ENCODE measurements around the gene SETD2.
"Not testable (repeated sequence)": the region's sequence is repeated elsewhere in the genome, so short reads cannot be mapped to it uniquely, and the experiment has no call there.

The SETD2 gene

GRCh38 chr3:47197287-47197686, 33.4 kb upstream of the SETD2 start:
- H3K9ac ChIP-seq = no peak overlapping the region
- no peak overlapping the region for H3K4me3 ChIP-seq (IDR thresholded peaks at IDR 0.05; ENCODE audit: insufficient read depth, low read depth, low read length)
- H4K20me1 ChIP-seq (ENCODE audit: insufficient read depth) = no peaks in the 10 kb centered on the region
- TF ChIP-seq CTCF (conservative IDR thresholded peaks at IDR 0.05; ENCODE audit: low read depth, low read length) = no peak
- H3K27me3 ChIP-seq (ENCODE audit: insufficient read depth, low read depth) = no peaks in the 10 kb centered on the region
- H3K79me2 ChIP-seq (ENCODE audit: insufficient read depth, low read depth) = no peaks in the 10 kb centered on the region
- no peaks in the 10 kb centered on the region for H3K36me3 ChIP-seq (ENCODE audit: insufficient read depth)
- no peak overlapping the region for H3K4me2 ChIP-seq
- no peaks in the 10 kb centered on the region for H3K4me1 ChIP-seq (ENCODE audit: low read depth, poor library complexity, severe bottlenecking)
- H3K27ac ChIP-seq = no peak overlapping the region
- H2AFZ ChIP-seq (ENCODE audit: low read depth) = no peak overlapping the region

- Histone ChIP-seq H2AFZ (ENCODE audit: low read depth) (no peak overlapping the region), H3K4me3 (IDR thresholded peaks at IDR 0.05; ENCODE audit: insufficient read depth, low read depth, low read length) (no peak overlapping the region), H3K27me3 (ENCODE audit: insufficient read depth, low read depth) (no peaks in the 10 kb centered on the region), H3K27ac (no peak overlapping the region), H3K9ac (no peak overlapping the region), H3K79me2 (ENCODE audit: insufficient read depth, low read depth) (no peaks in the 10 kb centered on the region), H3K4me2 (no peak overlapping the region), H4K20me1 (ENCODE audit: insufficient read depth) (no peaks in the 10 kb centered on the region), H3K36me3 (ENCODE audit: insufficient read depth) (no peaks in the 10 kb centered on the region), H3K4me1 (ENCODE audit: low read depth, poor library complexity, severe bottlenecking) (no peaks in the 10 kb centered on the region)
- TF ChIP-seq CTCF (conservative IDR thresholded peaks at IDR 0.05; ENCODE audit: low read depth, low read length) = no peak
Measured at GRCh38 chr3:47194994-47195393, 31.1 kb upstream of the SETD2 start.

GRCh38 chr3:47193871-47194859, 30.3 kb upstream of the SETD2 start:
- Histone ChIP-seq H3K4me2 (no peak overlapping the region), H3K79me2 (ENCODE audit: insufficient read depth, low read depth) (no peaks in the 10 kb centered on the region), H3K4me1 (ENCODE audit: low read depth, poor library complexity, severe bottlenecking) (no peaks in the 10 kb centered on the region), H3K27me3 (ENCODE audit: insufficient read depth, low read depth) (no peaks in the 10 kb centered on the region), H3K4me3 (IDR thresholded peaks at IDR 0.05; ENCODE audit: insufficient read depth, low read depth, low read length) (no peak overlapping the region), H3K36me3 (ENCODE audit: insufficient read depth) (no peaks in the 10 kb centered on the region), H2AFZ (ENCODE audit: low read depth) (no peak overlapping the region), H4K20me1 (ENCODE audit: insufficient read depth) (no peaks in the 10 kb centered on the region), H3K9ac (no peak overlapping the region), H3K27ac (no peak overlapping the region)
- no peak for TF ChIP-seq CTCF (conservative IDR thresholded peaks at IDR 0.05; ENCODE audit: low read depth, low read length)

- H3K4me3 ChIP-seq (IDR thresholded peaks at IDR 0.05; ENCODE audit: insufficient read depth, low read depth, low read length) = no peak overlapping the region
- no peak overlapping the region for H3K27ac ChIP-seq
- H3K27me3 ChIP-seq (ENCODE audit: insufficient read depth, low read depth) = no peaks in the 10 kb centered on the region
- no peak overlapping the region for H2AFZ ChIP-seq (ENCODE audit: low read depth)
- no peaks in the 10 kb centered on the region for H3K79me2 ChIP-seq (ENCODE audit: insufficient read depth, low read depth)
- no peaks in the 10 kb centered on the region for H4K20me1 ChIP-seq (ENCODE audit: insufficient read depth)
- no peak overlapping the region for H3K4me2 ChIP-seq
- TF ChIP-seq CTCF (conservative IDR thresholded peaks at IDR 0.05; ENCODE audit: low read depth, low read length) = no peak
- H3K9ac ChIP-seq = no peak overlapping the region
- H3K4me1 ChIP-seq (ENCODE audit: low read depth, poor library complexity, severe bottlenecking) = no peaks in the 10 kb centered on the region
- no peaks in the 10 kb centered on the region for H3K36me3 ChIP-seq (ENCODE audit: insufficient read depth)
Measured at GRCh38 chr3:47186285-47186684, 22.4 kb upstream of the SETD2 start.

GRCh38 chr3:47181685-47182084, 17.8 kb upstream of the SETD2 start:
- not testable (repeated sequence) for H3K36me3 ChIP-seq (ENCODE audit: insufficient read depth); H4K20me1 ChIP-seq (ENCODE audit: insufficient read depth); H3K27ac ChIP-seq; H3K4me1 ChIP-seq (ENCODE audit: low read depth, poor library complexity, severe bottlenecking); H3K9ac ChIP-seq; H3K4me2 ChIP-seq; H3K27me3 ChIP-seq (ENCODE audit: insufficient read depth, low read depth); H2AFZ ChIP-seq (ENCODE audit: low read depth); H3K4me3 ChIP-seq (IDR thresholded peaks at IDR 0.05; ENCODE audit: insufficient read depth, low read depth, low read length); H3K79me2 ChIP-seq (ENCODE audit: insufficient read depth, low read depth)

- peaks cover 17% of the 10 kb centered on the region for H3K4me1 ChIP-seq (ENCODE audit: low read depth, poor library complexity, severe bottlenecking)
- not testable (repeated sequence) for H3K4me3 ChIP-seq (IDR thresholded peaks at IDR 0.05; ENCODE audit: insufficient read depth, low read depth, low read length); H4K20me1 ChIP-seq (ENCODE audit: insufficient read depth); H3K27me3 ChIP-seq (ENCODE audit: insufficient read depth, low read depth); H2AFZ ChIP-seq (ENCODE audit: low read depth); H3K27ac ChIP-seq; H3K4me2 ChIP-seq; H3K9ac ChIP-seq; H3K79me2 ChIP-seq (ENCODE audit: insufficient read depth, low read depth); H3K36me3 ChIP-seq (ENCODE audit: insufficient read depth)
Measured at GRCh38 chr3:47180011-47180410, 16.1 kb upstream of the SETD2 start.
